Upper lobe of left lung (tissue), 6 donors: ENCODE results near the gene NFKB1. TPM values are rescaled to one million over a fixed set of nuclear protein-coding genes. Genes with fewer than 3 reads are reported as not detected.

ENCODE experiments used
- ATAC-seq, 2 donors: fragments of 200-7000 bp; cut with Tn5 transposase; one replicate each; pipeline ENCODE4 v1.9.1; 2022; ENCODE audit warnings: mild to moderate bottlenecking in 2 of 2, moderate library complexity in 2 of 2; ENCODE audit not compliant: low FRiP score in 2 of 2
- DNase-seq, 2 donors: peaks; one replicate each; pipeline ENCODE4 v3.0.0-alpha.2; 2019 to 2020
- H3K27ac ChIP-seq, 4 donors: fragments of 200-600 bp; sonication (generic); one replicate each; pipeline ENCODE4 v1.5.1; 2016 to 2019
- H3K27me3 ChIP-seq, 4 donors: fragments of 200-600 bp; sonication (generic); one replicate each; pipeline ENCODE4 v1.5.1; 2017 to 2019
- H3K36me3 ChIP-seq, 4 donors: fragments of 200-600 bp; sonication (generic); one replicate each; pipeline ENCODE4 v1.5.1; 2016 to 2019
- H3K4me1 ChIP-seq, 4 donors: fragments of 200-600 bp; sonication (generic); one replicate each; pipeline ENCODE4 v1.5.1; 2018 to 2019
- H3K4me3 ChIP-seq, 4 donors: fragments of 200-600 bp; sonication (generic); one replicate each; pipeline ENCODE4 v1.5.1; 2017 to 2019; ENCODE audit warnings: mild to moderate bottlenecking in 2 of 4, moderate library complexity in 1 of 4
- H3K9me3 ChIP-seq, 4 donors: fragments of 200-600 bp; sonication (generic); one replicate each; pipeline ENCODE4 v1.5.1; 2018 to 2019
- EP300 ChIP-seq, 4 donors: sonication (generic); formaldehyde crosslinking; IDR thresholded peaks; one replicate each; pipeline ENCODE4 v1.5.1; 2017; ENCODE audit warnings: antibody characterized with exemption in 4 of 4, control low read depth in 2 of 4
- POLR2A ChIP-seq, 4 donors: fragments of 450-650 bp; IDR thresholded peaks; one replicate each; pipeline ENCODE4 v1.5.1; 2016 to 2017; ENCODE audit warnings: antibody characterized with exemption in 4 of 4, mild to moderate bottlenecking in 2 of 4
- POLR2AphosphoS5 ChIP-seq, 2 donors: sonication (generic); formaldehyde crosslinking; IDR thresholded peaks; one replicate each; pipeline ENCODE4 v1.5.1; 2017; ENCODE audit warnings: antibody characterized with exemption in 2 of 2
- WGBS, 2 donors: methylation state at CpG; one replicate each; pipeline ENCODE4 v1.1.5; 2017 to 2018; 5-methylcytosine and 5-hydroxymethylcytosine counted together
- total RNA-seq, 6 donors: library from RNA; depleted of rRNA in 4 of 6; stranded (reverse); fragments of >200 nt in 4 of 6; gene quantifications; one replicate each; pipeline versions ENCODE4 v1.1.0 to v1.2.1, GENCODE V29; 2016 to 2021
- TF ChIP-seq, protein P1 (sequence below), 6 experiments: fragments of 450-650 bp in 4 of 6; fragments of 200-600 bp in 2 of 6; sonication (generic) in 2 of 6; IDR thresholded peaks; one replicate each; pipeline ENCODE4 v1.5.1; 2016 to 2019; ENCODE audit warnings: antibody characterized with exemption in 6 of 6
- donor health status: DM: no; HTN: no; CAD: no; lungs with moderate emphysema.
- donor health status: DM: no; HTN: yes; CAD: no; lungs with severe emphysema.

NFKB1 gene
- total RNA-seq, 6 donors from 2014 or later: 15.8 to 69.1 (median 39.1) TPM

GRCh38 chr4:102531462-102531861, 30.3 kb downstream of the NFKB1 start:
- no peaks in the 10 kb centered on the region for H3K9me3 ChIP-seq
- no peak overlapping the region for H3K27ac ChIP-seq
- peaks cover 11 to 15% (median 15%) of the 10 kb centered on the region in 4 donors for H3K4me1 ChIP-seq
- no peak overlapping the region for H3K4me3 ChIP-seq
- ATAC-seq (no peak), DNase-seq (no peak)
- WGBS, 2 donors: 86 to 100% methylated on average over 1 of the region's 1 CpG
- TF ChIP-seq, protein P1, sequence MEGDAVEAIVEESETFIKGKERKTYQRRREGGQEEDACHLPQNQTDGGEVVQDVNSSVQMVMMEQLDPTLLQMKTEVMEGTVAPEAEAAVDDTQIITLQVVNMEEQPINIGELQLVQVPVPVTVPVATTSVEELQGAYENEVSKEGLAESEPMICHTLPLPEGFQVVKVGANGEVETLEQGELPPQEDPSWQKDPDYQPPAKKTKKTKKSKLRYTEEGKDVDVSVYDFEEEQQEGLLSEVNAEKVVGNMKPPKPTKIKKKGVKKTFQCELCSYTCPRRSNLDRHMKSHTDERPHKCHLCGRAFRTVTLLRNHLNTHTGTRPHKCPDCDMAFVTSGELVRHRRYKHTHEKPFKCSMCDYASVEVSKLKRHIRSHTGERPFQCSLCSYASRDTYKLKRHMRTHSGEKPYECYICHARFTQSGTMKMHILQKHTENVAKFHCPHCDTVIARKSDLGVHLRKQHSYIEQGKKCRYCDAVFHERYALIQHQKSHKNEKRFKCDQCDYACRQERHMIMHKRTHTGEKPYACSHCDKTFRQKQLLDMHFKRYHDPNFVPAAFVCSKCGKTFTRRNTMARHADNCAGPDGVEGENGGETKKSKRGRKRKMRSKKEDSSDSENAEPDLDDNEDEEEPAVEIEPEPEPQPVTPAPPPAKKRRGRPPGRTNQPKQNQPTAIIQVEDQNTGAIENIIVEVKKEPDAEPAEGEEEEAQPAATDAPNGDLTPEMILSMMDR (IDR thresholded peaks at IDR 0.05): no peak
- TF ChIP-seq POLR2AphosphoS5 (IDR thresholded peaks at IDR 0.05) (no peak), EP300 (IDR thresholded peaks at IDR 0.05) (no peak), POLR2A (IDR thresholded peaks at IDR 0.05) (no peak)
- H3K27me3 ChIP-seq: no peaks in the 10 kb centered on the region
- peaks cover 0 to 13% (median 0%) of the 10 kb centered on the region in 4 donors for H3K36me3 ChIP-seq

GRCh38 chr4:102533348-102533747, 32.2 kb downstream of the NFKB1 start:
- DNase-seq: no peak
- H3K27me3 ChIP-seq: no peaks in the 10 kb centered on the region
- no peak overlapping the region for H3K4me3 ChIP-seq
- no peak for ATAC-seq
- H3K27ac ChIP-seq: no peak overlapping the region
- H3K4me1 ChIP-seq: peaks cover 3 to 7% (median 6%) of the 10 kb centered on the region in 4 donors
- WGBS, 2 donors: 81 to 86% methylated on average over 4 of the region's 4 CpGs
- no peak for TF ChIP-seq EP300 (IDR thresholded peaks at IDR 0.05)
- TF ChIP-seq, protein P1 (IDR thresholded peaks at IDR 0.05): no peak
- no peak for TF ChIP-seq POLR2A (IDR thresholded peaks at IDR 0.05)
- no peak for TF ChIP-seq POLR2AphosphoS5 (IDR thresholded peaks at IDR 0.05)
- H3K36me3 ChIP-seq: peaks cover 0 to 15% (median 0%) of the 10 kb centered on the region in 4 donors
- no peaks in the 10 kb centered on the region for H3K9me3 ChIP-seq

- 77 to 82% methylated on average over 2 of the region's 2 CpGs for WGBS, 2 donors
- DNase-seq: no peak
- ATAC-seq: no peak
These were observed 32.7 kb downstream of the NFKB1 start for GRCh38 chr4:102533904-102534303.

GRCh38 chr4:102534845-102535244, 33.7 kb downstream of the NFKB1 start:
- Histone ChIP-seq H3K27ac (no peak overlapping the region), H3K27me3 (no peaks in the 10 kb centered on the region), H3K4me1 (peaks cover 0 to 7% (median 3%) of the 10 kb centered on the region in 4 donors), H3K4me3 (no peak overlapping the region), H3K36me3 (peaks cover 0 to 25% (median 3%) of the 10 kb centered on the region in 4 donors), H3K9me3 (no peaks in the 10 kb centered on the region)
- WGBS, 2 donors: 93 to 95% methylated on average over 2 of the region's 2 CpGs
- TF ChIP-seq POLR2AphosphoS5 (IDR thresholded peaks at IDR 0.05): no peak
- TF ChIP-seq, protein P1 (IDR thresholded peaks at IDR 0.05): no peak
- TF ChIP-seq EP300 (IDR thresholded peaks at IDR 0.05): no peak
- no peak for ATAC-seq
- no peak for DNase-seq

More at GRCh38 chr4:102533904-102534303, 32.7 kb downstream of the NFKB1 start:
- Histone ChIP-seq H3K27ac (no peak overlapping the region), H3K9me3 (no peaks in the 10 kb centered on the region), H3K4me1 (peaks cover 2 to 7% (median 3%) of the 10 kb centered on the region in 4 donors), H3K27me3 (no peaks in the 10 kb centered on the region), H3K4me3 (no peak overlapping the region), H3K36me3 (peaks cover 0 to 19% (median 0%) of the 10 kb centered on the region in 4 donors)
- TF ChIP-seq, protein P1 (IDR thresholded peaks at IDR 0.05): no peak
- TF ChIP-seq POLR2A (IDR thresholded peaks at IDR 0.05) (no peak), POLR2AphosphoS5 (IDR thresholded peaks at IDR 0.05) (no peak), EP300 (IDR thresholded peaks at IDR 0.05) (no peak)
